Right lung (tissue), 5 donors: ENCODE results near the gene RAP1GAP2. TPM values are rescaled to one million over a fixed set of nuclear protein-coding genes. Genes with fewer than 3 reads are reported as not detected.

Source experiments
- DNase-seq, 2 donors: peaks; one replicate each; pipeline ENCODE4 v3.0.0-alpha.2; 2013
- polyA plus RNA-seq, 5 donors: library from polyadenylated mRNA; unstranded; fragments of 120-200 nt; gene quantifications; one replicate each; pipeline versions ENCODE4 v1.2.1 to v1.2.3, GENCODE V29; 2013; ENCODE audit warnings: inconsistent platforms in 1 of 5, low replicate concordance in 1 of 5; ENCODE audit not compliant: insufficient read length in 5 of 5, insufficient read depth in 1 of 5

RAP1GAP2 gene
- polyA plus RNA-seq, 5 donors: 7.3 to 10.7 (median 8.7) TPM

- DNase-seq: no peak
Observed at GRCh38 chr17:2850991-2851390, 54.8 kb downstream of the RAP1GAP2 start.

- DNase-seq: no peak
Observed at GRCh38 chr17:2851615-2852014, 55.4 kb downstream of the RAP1GAP2 start.

- no peak for DNase-seq
Observed at GRCh38 chr17:2852221-2852620, 56.0 kb downstream of the RAP1GAP2 start.

- no peak for DNase-seq
Observed at GRCh38 chr17:2852729-2853282, 56.6 kb downstream of the RAP1GAP2 start.

GRCh38 chr17:2853283-2854142 is 57.3 kb downstream of the RAP1GAP2 start:
- no peak for DNase-seq

GRCh38 chr17:2854143-2855055 is 58.2 kb downstream of the RAP1GAP2 start:
- no peak for DNase-seq

GRCh38 chr17:2855063-2855600 is 58.9 kb downstream of the RAP1GAP2 start:
- DNase-seq: no peak

- DNase-seq: no peak
Observed at GRCh38 chr17:2856727-2857126, 60.5 kb downstream of the RAP1GAP2 start.

- no peak for DNase-seq
Observed at GRCh38 chr17:2860045-2860444, 63.8 kb downstream of the RAP1GAP2 start.

- no peak for DNase-seq
Observed at GRCh38 chr17:2860883-2861282, 64.6 kb downstream of the RAP1GAP2 start.

GRCh38 chr17:2862197-2862596 is 66.0 kb downstream of the RAP1GAP2 start:
- DNase-seq: no peak

- no peak for DNase-seq
Observed at GRCh38 chr17:2863204-2863603, 67.0 kb downstream of the RAP1GAP2 start.

GRCh38 chr17:2865228-2865627 is 69.0 kb downstream of the RAP1GAP2 start:
- DNase-seq: no peak

- no peak for DNase-seq
Observed at GRCh38 chr17:2867441-2868424, 71.5 kb downstream of the RAP1GAP2 start.

GRCh38 chr17:2869604-2870003 is 73.4 kb downstream of the RAP1GAP2 start:
- DNase-seq: no peak

- no peak for DNase-seq
Observed at GRCh38 chr17:2871205-2871604, 75.0 kb downstream of the RAP1GAP2 start.

- DNase-seq: no peak
Observed at GRCh38 chr17:2871720-2872119, 75.5 kb downstream of the RAP1GAP2 start.

- DNase-seq: no peak
Observed at GRCh38 chr17:2872282-2872681, 76.0 kb downstream of the RAP1GAP2 start.

- no peak for DNase-seq
Observed at GRCh38 chr17:2874189-2874686, 78.0 kb downstream of the RAP1GAP2 start.

GRCh38 chr17:2875608-2876007 is 79.4 kb downstream of the RAP1GAP2 start:
- no peak for DNase-seq

GRCh38 chr17:2876467-2876866 is 80.2 kb downstream of the RAP1GAP2 start:
- DNase-seq: no peak
